HG03103 (cell line): Measurements from ENCODE around the gene METTL18.

Experiments used
- ATAC-seq: cut with Tn5 transposase; IDR thresholded peaks from one replicate; pipeline ENCODE4 v1.9.1; 2021; ENCODE audit warnings: low read depth; ENCODE audit not compliant: unreplicated experiment

METTL18 gene

DNA sequence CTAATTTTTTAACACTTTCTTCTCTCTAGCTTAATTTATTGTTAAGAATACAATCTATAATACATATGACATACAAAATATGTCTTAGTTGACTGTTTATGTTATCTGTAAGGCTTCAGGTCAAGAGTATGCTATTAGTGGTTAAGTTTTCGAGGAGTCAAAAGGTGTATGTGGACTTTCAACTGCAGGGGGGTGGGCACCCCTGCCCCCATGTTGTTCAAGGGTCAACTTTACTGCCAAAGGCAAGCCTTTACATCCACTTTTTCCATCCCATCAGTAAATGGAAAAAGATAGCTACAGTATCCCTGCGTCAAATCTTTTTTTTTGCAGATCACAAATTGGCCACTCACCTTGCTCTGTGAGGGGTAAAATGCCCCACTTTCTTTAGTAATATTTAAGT, 6.3 kb downstream of the METTL18 start:
- no peak for ATAC-seq

DNA sequence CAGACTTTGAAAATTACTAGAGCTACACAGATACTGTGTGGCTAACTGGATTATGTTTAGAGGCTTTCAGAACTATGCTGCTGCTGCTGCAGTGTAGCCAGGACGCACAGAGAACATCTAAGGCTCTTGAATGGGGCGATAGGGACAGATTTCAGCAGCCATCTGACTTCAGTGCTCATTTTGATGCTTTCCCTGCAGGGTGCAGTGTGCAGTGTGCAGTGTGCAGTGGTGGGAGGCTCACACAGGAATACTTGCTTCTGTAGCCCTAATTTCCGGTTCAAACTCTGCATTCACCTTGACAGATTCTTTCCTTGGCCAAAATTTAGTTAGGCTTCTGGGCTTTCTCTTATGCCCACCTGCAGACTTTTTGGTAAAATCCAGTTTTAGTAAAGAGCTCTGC, 7.7 kb downstream of the METTL18 start:
- ATAC-seq = no peak

DNA sequence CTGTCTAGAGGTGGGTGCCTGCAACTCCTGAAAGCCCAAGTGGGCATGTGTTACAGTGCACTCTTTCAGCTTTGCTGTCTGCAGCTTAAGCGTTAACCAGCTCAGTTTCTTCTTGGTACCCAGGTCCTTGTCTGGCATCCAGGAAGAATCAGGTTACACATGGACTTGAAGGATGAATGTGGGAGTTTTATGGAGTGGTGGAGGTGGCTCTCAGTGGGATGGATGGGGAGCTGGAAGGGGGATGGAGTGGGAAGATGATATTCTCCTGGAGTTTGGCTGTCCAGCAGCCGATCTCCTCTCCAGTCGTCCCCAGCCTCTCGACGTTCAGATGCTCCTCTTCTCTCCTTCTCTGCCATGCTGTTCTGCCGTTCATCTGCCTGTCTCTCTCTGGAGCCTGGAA, 9.4 kb downstream of the METTL18 start:
- ATAC-seq = no peak

DNA sequence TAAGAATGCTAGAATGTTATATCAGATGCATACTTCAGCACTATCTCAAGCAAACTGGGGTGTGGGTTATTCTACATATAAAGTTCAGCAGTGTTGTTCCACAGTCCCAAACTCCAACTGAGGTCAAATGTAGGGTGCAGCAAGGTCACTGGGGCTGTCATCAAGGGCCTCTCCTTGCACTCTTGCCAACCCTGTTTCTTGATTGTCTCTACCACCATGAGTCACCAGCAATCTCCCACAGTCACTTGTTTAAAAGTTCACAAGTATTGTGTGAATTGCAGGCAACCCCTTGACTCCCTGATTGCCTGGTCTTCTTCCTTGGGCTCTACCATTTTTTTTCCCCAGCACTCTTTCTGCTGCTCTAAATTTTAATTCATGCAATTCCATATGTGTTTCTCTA, 10.6 kb downstream of the METTL18 start:
- ATAC-seq = no peak

DNA sequence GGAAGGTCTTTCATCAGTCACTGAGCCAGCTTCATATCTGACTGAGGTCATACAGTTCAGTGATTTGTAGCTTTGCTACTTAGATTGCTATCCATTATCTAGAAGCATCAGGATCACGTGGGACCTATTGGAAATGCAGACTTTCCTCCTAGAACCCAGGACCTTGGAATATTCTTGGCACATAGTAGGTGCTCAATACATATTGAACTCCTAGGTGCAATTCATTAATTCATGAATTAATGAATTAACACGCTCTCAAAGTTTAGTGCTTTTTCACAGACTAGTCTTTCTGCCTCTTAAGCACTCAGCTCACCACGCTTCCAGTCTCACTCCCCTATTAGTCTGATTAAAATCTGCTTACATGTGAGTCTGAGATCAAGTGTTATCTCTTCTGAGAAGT, 12.1 kb downstream of the METTL18 start:
- no peak for ATAC-seq

DNA sequence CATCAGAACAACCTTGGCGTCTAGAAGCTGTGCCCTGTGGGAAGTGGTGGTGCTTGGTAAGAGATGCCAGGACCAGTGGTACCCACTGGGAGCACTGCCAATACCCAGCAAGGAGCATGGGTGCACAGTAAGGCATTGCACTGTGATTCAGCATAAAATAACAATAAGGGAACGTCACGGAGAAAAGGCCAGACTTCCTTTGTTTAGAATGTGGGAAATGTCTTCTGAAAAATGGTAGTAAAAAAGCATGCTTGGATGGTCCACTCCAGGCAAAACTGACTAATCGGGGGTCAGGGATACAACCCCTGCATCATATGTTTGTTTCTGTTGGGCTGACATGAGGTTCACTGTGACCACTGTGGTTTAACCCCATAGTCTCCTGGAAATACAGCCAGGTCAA, 14.7 kb downstream of the METTL18 start:
- ATAC-seq = no peak

DNA sequence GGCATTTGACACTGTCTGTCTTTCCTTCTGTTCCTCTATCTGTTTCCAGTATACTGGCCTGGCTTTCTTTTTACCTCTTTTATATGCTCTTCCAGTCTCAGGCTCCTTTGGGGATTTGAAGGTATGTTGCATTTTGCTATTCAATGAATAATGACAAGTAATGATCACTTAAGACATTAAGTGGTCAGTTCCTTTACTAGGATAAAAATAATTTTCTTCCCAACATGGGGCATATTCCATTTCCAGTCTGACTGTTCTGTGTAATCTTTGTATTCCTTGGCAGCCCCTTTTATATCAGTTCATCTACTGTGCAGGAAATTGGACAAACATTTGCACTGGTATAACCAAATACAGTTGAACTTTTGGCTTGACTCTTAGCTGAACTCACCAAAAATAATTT, 15.6 kb downstream of the METTL18 start:
- ATAC-seq = no peak

DNA sequence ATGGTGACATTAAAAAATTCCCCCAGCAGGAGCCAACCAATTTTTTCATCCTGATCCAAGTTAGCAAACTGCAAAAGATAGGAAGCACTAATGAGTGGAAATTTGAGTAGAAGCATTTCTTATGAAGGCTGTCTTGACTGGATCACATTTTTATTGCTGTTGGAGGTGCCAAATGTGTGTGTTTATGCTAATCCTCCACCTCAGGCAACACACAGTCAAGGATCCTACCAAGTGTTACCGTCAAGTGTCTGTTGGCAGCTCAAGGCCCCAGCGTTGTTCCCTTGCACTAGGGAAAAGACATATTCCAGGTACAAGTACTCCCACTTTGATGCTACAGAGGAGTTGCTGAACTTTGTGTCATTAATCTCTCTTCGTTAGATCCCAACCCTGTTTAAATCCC, 18.3 kb downstream of the METTL18 start:
- ATAC-seq = no peak

DNA sequence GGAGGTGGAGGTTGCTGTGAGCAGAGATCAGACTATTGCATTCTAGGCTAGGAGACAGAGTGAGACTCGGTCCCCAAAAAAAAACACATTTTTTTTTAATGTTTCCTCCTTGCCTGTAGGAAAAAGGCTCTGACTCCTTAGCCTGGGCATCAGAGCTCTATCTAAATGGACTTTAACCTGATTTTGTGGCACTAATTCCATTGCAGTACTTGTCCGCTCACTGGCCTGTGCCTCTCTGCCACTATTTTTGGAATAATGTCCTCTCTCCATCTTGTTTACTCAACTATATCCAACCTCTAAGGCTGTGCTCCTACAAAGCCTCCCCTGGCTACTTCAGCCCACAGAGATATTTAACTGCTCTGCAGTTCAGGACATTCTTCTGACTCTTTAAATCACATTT, 26.5 kb downstream of the METTL18 start:
- ATAC-seq = no peak

DNA sequence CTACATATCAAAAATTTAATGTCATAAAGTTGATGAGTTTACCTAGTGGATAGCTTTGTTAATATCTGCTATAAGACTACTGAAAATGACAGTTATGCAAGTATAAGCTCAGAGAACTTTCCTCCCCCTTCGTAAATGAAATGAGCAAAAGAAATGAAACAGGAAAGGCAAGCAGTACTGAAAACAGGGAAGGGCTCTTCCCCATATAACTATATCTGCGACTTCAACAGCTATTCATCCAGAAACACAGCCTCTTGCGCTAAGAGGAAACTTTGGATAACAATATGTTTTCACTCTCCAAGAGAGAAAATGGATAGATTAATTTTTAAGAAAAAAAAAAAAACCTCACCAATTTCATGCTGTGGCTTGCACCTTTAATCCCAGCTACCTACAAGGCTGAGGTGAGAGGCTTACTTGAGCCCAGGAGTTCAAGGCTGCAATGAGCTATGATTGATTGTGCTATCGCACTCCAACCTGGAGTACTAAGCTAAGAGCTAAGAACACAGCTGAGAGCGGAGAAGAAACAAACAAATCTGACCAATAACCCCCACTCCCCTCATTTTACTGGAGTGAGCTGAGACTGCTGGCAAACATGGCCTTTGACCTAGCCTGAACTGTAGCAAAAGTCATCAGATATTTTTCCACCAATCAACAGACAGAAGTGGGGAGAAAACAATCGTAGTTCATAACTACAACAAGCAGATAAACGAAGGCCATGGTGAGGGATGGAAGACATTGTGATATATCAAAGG, 29.0 kb downstream of the METTL18 start:
- no peak for ATAC-seq

DNA sequence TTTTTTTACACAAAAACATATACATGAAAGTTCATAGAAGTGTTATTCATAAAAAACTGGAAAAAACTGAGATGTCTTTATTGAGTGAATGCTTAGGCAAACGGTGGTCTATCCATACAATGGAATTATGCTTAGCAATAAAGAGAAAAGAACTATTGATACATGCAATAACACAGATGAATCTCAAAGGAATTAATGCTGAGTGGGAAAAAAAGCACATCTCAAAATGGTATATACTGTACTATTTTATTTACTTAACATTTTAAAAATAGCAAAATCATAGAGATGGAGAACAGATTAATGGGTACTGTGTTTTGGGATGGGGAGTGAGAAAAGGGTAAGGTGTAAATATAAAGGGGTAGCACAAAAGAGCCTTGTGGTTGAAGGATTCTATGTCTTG, 29.8 kb downstream of the METTL18 start:
- no peak for ATAC-seq

DNA sequence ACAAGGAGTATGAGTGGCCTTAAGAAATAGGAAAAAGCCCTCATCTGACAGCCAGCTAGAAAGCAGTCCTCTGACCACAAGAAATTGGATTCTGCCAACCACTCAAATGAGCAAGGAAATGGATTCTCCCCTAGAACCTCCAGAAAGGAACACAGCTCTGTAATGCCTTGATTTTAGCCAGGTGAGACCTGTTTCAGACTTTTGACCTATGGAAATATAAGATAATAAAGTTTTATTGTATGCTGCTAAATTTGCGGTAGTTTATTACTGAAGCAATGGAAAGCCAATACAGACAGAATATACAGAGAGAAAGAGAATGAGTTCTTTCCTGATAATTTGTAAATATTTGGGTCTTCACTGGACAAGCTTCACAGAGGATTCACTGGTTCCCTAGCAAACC, 32.0 kb downstream of the METTL18 start:
- ATAC-seq = no peak

DNA sequence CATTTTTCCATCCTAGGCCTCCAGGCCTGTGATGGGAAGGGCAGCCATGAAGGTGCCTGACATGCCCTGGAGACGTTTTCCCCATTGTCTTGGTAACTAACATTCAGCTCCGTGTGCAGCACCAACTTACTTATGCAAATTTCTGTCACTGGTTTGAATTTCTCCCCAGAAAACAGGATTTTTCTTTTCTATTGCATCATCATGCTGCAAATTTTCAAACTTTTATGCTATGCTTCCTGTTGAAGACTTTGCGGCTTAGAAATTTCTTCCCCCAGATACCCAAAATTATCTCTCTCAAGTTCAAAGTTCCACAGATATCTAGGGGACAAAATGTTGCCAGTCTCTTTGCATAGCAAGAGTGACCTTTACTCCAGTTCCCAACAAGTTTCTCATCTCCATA, 35.7 kb downstream of the METTL18 start:
- no peak for ATAC-seq

DNA sequence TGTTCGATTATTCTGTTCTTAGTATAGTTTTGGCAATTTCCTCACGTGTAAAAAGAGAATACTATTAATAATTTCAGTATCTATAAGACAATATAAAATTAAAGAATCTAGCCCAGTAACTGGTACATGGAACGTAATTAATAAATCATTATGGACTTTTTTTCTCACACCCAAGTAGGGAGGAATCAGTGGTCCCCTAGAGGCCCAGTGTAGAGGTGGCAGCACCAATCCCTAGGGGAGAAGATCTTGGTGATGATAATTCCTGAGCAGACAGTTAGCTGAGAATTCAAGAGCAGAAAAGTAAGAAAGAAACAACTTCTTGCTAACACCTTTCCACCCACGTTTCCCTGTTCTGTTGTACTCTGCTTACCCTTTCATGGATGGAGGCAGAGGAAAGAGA, 41.2 kb downstream of the METTL18 start:
- no peak for ATAC-seq

DNA sequence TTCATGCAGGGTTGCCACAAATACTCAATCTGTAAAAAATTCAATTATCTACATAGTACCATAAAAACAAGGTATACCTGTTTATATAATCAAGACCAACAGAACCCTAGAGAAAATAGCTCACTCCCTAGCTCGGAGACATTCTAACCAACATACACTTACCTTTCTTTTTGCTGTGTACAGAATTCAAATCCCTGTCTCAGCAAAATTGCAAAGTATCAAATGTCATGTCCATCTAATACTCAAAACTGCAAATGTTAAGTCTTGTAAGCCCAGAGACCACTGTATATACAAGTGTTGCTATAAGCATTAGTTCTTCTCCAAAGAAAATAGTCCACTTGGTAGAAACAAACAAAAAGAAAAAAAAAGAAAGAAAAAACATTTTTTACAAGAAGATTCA, 44.7 kb downstream of the METTL18 start:
- ATAC-seq = no peak

DNA sequence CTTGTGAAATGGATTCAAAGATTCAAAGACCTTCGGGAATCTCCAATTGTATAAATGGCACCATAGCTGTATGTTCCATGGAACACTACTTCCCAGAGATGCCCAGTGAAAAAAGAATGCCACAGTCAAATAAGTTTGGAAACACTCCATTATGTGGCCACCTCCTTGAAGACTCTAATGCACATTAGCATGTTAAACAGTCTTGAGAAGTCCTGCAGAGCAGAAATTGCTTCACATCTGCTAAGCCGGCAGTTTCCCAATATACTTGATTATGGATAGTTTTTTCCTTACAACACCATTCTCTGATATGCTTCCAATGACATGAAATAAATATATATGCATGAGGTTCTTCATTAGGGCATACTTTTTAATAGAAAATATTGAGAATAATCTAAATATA, 48.2 kb downstream of the METTL18 start:
- ATAC-seq = no peak

DNA sequence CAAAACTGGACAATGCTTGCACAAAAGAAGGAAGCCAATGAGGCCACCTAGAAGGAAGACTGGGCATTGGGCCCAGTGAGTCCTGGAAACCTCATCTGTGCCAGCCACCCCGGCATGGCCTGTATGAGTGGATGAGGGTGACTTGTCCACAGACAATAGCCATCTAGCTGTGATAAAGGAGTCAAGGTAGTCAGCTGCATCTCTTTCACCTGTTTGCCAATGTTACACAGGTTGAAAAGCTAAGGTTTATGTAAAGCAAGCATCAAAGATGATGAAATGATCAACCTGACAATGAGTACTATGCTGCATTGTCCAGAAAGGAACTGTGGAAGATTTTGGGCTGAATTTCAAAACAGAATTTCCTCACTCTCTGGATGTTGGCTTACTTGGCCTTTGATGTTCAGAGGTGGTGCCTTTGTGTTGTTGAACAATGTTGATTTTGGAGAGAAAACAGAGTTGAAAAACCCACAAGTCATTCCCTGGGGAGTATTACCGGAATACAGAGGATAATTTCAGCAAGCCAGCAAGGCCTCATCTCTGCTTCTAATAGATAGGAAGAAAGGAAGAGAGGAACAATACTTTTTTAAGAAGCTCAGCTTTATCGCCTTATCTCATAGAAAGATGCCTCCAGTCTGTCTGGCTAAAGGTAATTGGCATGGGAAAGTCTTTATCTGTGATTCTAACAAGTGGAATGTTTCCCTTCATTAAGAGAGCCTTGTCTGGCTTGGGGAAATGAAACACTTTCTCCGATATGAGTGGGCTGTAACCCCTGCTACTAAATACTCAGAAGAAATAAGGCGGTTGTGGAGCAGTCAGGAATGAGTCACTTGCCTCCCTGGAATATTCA, 49.5 kb downstream of the METTL18 start:
- no peak for ATAC-seq
